HG02798 (cell line): ENCODE measurements around the gene TBL3.
A peak's percentile ranks its signal among the peaks of the same experiment; 100 is the strongest.
"Not testable (repeated sequence)": the region's sequence is repeated elsewhere in the genome, so short reads cannot be mapped to it uniquely, and the experiment has no call there.

ENCODE experiments used
- ATAC-seq: cut with Tn5 transposase; IDR thresholded peaks from one replicate; pipeline ENCODE4 v1.9.1; 2021; ENCODE audit warnings: mild to moderate bottlenecking; ENCODE audit not compliant: unreplicated experiment, poor library complexity

TBL3 gene

DNA sequence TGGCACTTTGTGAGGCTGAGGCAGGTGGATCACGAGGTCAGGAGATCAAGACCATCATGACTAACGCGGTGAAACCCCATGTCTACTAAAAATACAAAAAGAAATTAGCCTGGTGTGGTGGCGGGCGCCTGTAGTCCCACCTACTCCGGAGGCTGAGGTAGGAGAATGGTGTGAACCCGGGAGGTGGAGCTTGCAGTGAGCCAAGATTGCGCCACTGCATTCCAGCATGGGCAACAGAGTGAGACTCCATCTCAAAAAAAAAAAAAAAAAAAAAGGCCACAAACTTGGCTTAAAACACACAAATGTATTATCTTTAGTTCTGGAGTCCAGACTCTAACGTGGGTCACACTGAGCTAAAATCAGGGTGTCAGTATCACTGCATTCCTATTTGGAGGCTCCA lies 39.9 kb downstream of the TBL3 start:
- not testable (repeated sequence) for ATAC-seq

- ATAC-seq: no peak
These were observed 41.7 kb downstream of the TBL3 start for GRCh38 chr16:2013527-2013926.

DNA sequence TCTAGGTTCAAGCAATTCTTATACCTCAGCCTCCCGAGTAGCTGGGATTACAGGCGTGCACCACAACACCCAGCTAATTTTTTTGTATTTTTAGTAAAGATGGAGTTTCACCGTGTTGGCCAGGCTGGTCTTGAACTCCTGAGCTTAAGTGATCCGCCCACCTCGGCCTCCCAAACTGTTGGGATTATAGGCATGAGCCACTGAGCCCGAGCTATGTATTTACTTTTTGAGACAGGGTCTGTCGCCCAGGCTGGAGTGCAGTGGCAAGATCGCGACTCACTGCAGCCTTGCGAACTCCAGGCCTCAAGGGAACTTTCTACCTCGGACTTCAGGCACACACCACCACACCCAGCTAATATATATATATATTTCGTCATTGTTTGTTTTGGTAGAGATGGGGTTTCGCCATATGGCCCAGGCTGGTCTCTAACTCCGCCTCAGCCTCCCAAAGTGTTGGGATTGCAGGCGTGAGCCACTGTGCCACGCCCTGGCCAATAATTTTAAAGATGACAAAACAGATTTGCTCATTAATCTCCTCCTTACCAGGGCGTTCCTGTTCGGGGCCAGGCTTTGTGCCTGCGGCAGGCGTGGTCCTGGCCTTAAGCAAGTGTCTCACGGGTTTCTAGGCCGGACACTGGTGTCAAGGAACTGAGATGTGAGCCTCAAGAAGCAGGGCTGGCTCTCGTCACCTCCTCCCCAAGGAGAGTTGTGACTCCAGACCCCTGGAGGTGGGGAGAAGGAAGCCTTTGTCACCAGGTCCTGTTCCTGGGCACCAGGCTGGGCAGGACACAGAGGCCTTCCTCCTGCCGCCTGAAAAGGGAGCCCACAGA lies 43.5 kb downstream of the TBL3 start:
- no peak for ATAC-seq

DNA sequence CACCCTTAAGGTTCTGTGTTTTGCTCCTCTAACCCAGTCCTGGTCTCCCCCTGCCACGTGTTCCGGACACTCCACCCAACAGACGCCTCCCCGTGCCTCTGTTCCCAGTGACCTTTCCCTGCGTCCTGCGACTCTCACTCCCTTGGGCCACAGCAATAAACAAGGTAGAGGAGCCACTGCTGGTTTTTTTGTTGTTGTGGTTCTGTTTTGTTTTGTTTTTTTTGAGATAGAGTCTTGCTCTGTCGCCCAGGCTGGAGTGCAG lies 44.0 kb downstream of the TBL3 start:
- no peak for ATAC-seq

DNA sequence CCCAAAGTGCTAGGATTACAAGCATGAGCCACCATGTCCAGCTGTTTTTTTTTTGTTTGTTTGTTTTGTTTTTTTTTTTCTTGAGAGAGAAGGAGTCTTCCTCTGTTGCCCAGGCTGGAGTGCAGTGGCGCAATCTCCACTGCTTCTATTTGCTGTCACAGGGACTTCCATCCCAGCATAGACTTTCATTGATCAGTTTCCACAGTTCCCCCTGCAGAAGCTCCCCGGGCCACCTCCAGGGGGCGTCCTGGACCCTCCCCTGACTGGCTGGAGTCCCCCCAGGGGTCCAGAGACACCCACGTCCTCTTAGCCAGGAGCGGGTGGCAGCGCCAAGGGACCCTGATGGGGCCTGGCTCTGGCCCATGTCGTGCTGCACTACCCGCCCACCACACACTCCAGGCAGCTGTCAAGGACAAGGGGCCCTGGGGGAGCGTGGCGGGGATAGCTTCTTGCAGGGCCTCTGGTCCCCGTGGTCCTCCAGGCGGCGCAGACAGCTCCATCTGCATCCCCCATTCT lies 44.6 kb downstream of the TBL3 start:
- no peak for ATAC-seq

DNA sequence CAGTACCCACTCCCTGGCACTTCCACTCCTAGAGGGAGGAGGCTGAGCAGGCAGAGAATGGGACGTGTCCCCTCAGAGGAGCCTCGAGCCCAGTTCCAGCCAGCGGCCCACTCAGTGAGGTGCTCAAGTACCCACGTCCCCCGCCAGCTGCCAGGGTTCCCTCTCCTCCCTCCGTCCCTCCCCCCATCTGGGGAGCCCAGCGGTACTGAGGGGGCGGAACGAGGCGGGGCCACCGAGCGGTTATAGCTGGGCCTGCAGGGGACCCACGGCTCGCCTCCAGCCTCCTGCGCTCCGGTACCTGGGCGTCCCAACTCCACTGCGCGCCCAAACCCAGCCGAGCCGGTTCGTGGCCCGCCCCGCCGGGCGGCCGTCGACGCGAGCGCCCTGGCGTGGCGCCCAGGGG lies 47.7 kb downstream of the TBL3 start, which contains the start of gene NPW:
Gene NPW (plus strand): TSS at position 268 of the 403 bp plus-strand sequence.
- ATAC-seq: no peak

- no peak for ATAC-seq
These were observed 48.3 kb downstream of the TBL3 start for GRCh38 chr16:2019921-2020831.

- ATAC-seq: peak; percentile 3
These were observed 50.9 kb downstream of the TBL3 start for GRCh38 chr16:2022723-2023091.

- peak; percentile 84 for ATAC-seq
These were observed 51.5 kb downstream of the TBL3 start for GRCh38 chr16:2023092-2024031.

GRCh38 chr16:2024032-2024420 lies 52.2 kb downstream of the TBL3 start:
- ATAC-seq: no peak

GRCh38 chr16:2025251-2025650 lies 53.4 kb downstream of the TBL3 start:
- no peak for ATAC-seq

- no peak for ATAC-seq
These were observed 54.1 kb downstream of the TBL3 start for GRCh38 chr16:2025878-2026460.

- no peak for ATAC-seq
These were observed 54.7 kb downstream of the TBL3 start, which contains the start of gene NHERF2 for GRCh38 chr16:2026461-2027023. NHERF2 (plus strand) TSS chr16:2026902; CDS start chr16:2027006, 104 bp downstream.

GRCh38 chr16:2027024-2028010 lies 55.5 kb downstream of the TBL3 start:
- ATAC-seq: no peak

DNA sequence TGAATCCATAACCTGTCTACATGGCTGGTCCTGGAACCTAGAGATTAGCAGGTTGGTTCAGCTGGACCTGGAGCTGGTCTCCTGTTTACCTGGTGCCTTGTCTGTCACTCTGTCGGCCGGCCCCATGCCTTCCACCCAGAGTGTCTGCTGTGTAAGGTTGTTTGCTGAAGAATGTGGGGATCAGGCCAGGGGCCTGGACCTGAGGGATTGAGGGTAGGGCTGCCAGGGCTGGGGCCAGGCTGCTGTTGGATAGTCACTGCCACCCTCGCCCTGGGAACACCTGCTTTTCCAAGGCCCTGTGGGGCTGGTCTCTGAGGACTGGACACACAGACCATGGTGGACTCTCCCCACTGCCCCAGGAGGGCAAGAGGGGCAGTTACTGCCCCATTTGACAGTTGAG lies 56.3 kb downstream of the TBL3 start:
- no peak for ATAC-seq

DNA sequence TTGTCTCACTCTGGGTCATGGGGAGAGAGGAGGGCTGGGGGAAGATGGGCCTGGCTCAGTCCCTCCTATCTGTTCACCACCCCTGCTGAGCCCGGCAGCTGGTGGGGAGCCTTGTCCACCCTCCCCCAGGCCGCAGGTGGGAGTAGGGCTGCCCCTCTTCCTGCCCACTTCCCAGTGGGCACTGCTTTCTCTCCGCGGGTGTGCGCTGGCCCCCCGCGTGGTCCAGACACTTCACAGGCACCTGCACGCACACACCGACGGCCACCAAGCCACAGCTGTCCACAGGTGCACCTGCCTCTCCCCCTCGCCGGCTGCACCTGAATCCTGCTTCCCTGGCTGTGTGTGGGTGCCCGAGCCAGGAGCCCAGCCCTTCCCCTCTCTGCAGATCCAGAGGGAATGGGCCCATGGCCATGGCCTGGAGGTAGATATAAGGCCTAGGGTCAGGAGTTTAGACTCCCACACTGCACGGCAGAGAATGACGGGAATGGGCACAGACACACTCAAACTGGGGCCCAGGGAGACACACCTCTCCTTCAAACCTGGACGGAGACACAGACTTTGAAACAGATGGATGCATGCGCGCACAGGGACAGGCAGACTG lies 56.9 kb downstream of the TBL3 start:
- ATAC-seq: no peak

DNA sequence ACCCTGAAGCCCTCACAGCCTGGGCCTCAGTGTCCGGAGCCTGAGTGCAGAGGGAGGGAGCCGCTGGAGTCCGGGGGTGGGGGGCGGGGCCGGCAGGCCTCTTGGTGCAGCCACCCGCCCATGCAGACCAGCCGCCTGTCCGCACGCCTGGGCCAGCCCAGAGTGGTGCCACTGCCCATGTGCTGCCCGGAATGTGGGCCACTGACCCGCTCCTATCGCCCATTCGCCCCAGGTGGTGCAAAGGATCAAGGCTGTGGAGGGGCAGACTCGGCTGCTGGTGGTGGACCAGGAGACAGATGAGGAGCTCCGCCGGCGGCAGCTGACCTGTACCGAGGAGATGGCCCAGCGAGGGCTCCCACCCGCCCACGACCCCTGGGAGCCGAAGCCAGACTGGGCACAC lies 57.5 kb downstream of the TBL3 start:
- ATAC-seq: no peak

DNA sequence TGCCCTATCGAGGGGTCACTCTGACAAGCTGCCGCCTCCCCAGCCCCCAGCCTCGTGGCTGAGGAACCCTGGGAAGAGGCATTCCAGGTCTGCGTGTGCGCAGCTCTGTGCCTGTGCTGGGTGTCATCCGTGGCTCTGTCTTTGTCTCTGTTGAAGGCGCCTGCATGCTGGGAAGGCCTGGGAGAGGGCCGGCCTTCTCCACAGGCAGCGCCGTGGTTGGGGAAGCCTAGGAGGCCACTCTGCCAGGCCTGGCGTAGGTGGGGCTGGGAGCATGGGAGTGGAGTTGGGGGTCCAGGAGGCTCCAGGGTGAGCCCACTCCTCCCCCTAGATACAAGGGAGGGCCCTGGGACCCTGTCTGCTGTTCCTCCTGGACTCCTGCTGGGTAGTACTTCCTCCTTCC lies 58.2 kb downstream of the TBL3 start:
- no peak for ATAC-seq
